Stimulated activated effector memory CD8-positive, alpha-beta T cell treated with anti-CD3 and anti-CD28 coated beads, Interleukin-12 subunit alpha, Interleukin-12 subunit beta, amount 100 ng/mL, for 72 hours (primary cell): ENCODE data around the gene XPO6.

Experiments used
- ATAC-seq: fragments of 150-1000 bp; cut with Tn5 transposase; 2 replicates; pipeline ENCODE4 v1.10.0; 2021
- DNase-seq, 2 donors: peaks; one replicate each; pipeline ENCODE4 v3.0.0; 2021 to 2022; ENCODE audit warnings: low spot score in 2 of 2
- H3K27ac Mint-ChIP-seq: one replicate; pipeline ENCODE4 v1.8.0; 2022; ENCODE audit warnings: mild to moderate bottlenecking, mixed read lengths
- H3K36me3 Mint-ChIP-seq: one replicate; pipeline ENCODE4 v1.8.0; 2022; ENCODE audit warnings: mild to moderate bottlenecking, mixed read lengths
- H3K4me1 Mint-ChIP-seq: one replicate; pipeline ENCODE4 v1.8.0; 2022; ENCODE audit warnings: mixed read lengths
- H3K4me3 Mint-ChIP-seq: one replicate; pipeline ENCODE4 v1.8.0; 2022; ENCODE audit warnings: mild to moderate bottlenecking, mixed read lengths
- H3K9me3 Mint-ChIP-seq: one replicate; pipeline ENCODE4 v1.8.0; 2022; ENCODE audit warnings: mixed read lengths

XPO6 gene

GRCh38 chr16:28181515-28181914 lies 30.2 kb downstream of the XPO6 start:
- H3K9me3 Mint-ChIP-seq = no peaks in the 10 kb centered on the region
- peaks cover 91% of the 10 kb centered on the region for H3K36me3 Mint-ChIP-seq
- peak overlapping the region; percentile 53 for H3K4me3 Mint-ChIP-seq
- ATAC-seq (peak; percentile 7), DNase-seq (no peak)
- H3K4me1 Mint-ChIP-seq = peaks cover 63% of the 10 kb centered on the region
- peak overlapping the region; percentile 82 for H3K27ac Mint-ChIP-seq

GRCh38 chr16:28180655-28181460 lies 30.9 kb downstream of the XPO6 start:
- Mint-ChIP-seq H3K4me3 (peak overlapping the region; percentile 53), H3K27ac (peak overlapping the region; percentile 82), H3K4me1 (peaks cover 57% of the 10 kb centered on the region), H3K36me3 (peaks cover 91% of the 10 kb centered on the region), H3K9me3 (no peaks in the 10 kb centered on the region)
- ATAC-seq (no peak), DNase-seq (no peak)

GRCh38 chr16:28179354-28179753 lies 32.4 kb downstream of the XPO6 start:
- Mint-ChIP-seq H3K4me3 (no peak overlapping the region), H3K27ac (peak overlapping the region; percentile 29)

GRCh38 chr16:28175715-28176114 lies 36.0 kb downstream of the XPO6 start:
- DNase-seq = no peak
- ATAC-seq = no peak
- Mint-ChIP-seq H3K36me3 (peaks cover 97% of the 10 kb centered on the region), H3K4me1 (peaks cover 40% of the 10 kb centered on the region), H3K4me3 (no peak overlapping the region), H3K9me3 (no peaks in the 10 kb centered on the region), H3K27ac (peak overlapping the region; percentile 16)

More at GRCh38 chr16:28179354-28179753, 32.4 kb downstream of the XPO6 start:
- Mint-ChIP-seq H3K36me3 (peaks cover 98% of the 10 kb centered on the region), H3K9me3 (no peaks in the 10 kb centered on the region), H3K4me1 (peaks cover 56% of the 10 kb centered on the region)
- DNase-seq = no peak
- ATAC-seq = peak; percentile 49

- H3K4me3 Mint-ChIP-seq = no peak overlapping the region
- no peak overlapping the region for H3K27ac Mint-ChIP-seq
- ATAC-seq = no peak
- DNase-seq = no peak
- no peaks in the 10 kb centered on the region for H3K9me3 Mint-ChIP-seq
- H3K36me3 Mint-ChIP-seq = peaks cover 97% of the 10 kb centered on the region
- H3K4me1 Mint-ChIP-seq = peaks cover 41% of the 10 kb centered on the region
These were observed 39.4 kb downstream of the XPO6 start for GRCh38 chr16:28172336-28172735.

- no peak overlapping the region for H3K4me3 Mint-ChIP-seq
- peaks cover 46% of the 10 kb centered on the region for H3K4me1 Mint-ChIP-seq
- ATAC-seq = no peak
- peaks cover 97% of the 10 kb centered on the region for H3K36me3 Mint-ChIP-seq
- no peak for DNase-seq
- H3K9me3 Mint-ChIP-seq = no peaks in the 10 kb centered on the region
- H3K27ac Mint-ChIP-seq = no peak overlapping the region
These were observed 39.9 kb downstream of the XPO6 start for GRCh38 chr16:28171816-28172215.

- ATAC-seq = peak; percentile 73
- DNase-seq = no peak
- Mint-ChIP-seq H3K4me1 (peaks cover 45% of the 10 kb centered on the region), H3K4me3 (no peak overlapping the region), H3K27ac (peak overlapping the region; percentile 27), H3K36me3 (peaks cover 97% of the 10 kb centered on the region), H3K9me3 (no peaks in the 10 kb centered on the region)
These were observed 42.7 kb downstream of the XPO6 start for GRCh38 chr16:28168991-28169554.

GRCh38 chr16:28167730-28168129 lies 44.0 kb downstream of the XPO6 start:
- Mint-ChIP-seq H3K9me3 (no peaks in the 10 kb centered on the region), H3K27ac (peak overlapping the region; percentile 35), H3K36me3 (peaks cover 97% of the 10 kb centered on the region)

GRCh38 chr16:28167221-28167620 lies 44.5 kb downstream of the XPO6 start:
- no peak for ATAC-seq

More at GRCh38 chr16:28167730-28168129, 44.0 kb downstream of the XPO6 start:
- ATAC-seq (no peak), DNase-seq (no peak)
- H3K4me3 Mint-ChIP-seq = no peak overlapping the region
- peaks cover 52% of the 10 kb centered on the region for H3K4me1 Mint-ChIP-seq

GRCh38 chr16:28166394-28167208 lies 45.2 kb downstream of the XPO6 start:
- Mint-ChIP-seq H3K4me1 (peaks cover 52% of the 10 kb centered on the region), H3K9me3 (no peaks in the 10 kb centered on the region), H3K27ac (peak overlapping the region; percentile 75), H3K36me3 (peaks cover 100% of the 10 kb centered on the region), H3K4me3 (no peak overlapping the region)
- ATAC-seq = peak; percentile 98
- DNase-seq = no peak

More at GRCh38 chr16:28167221-28167620, 44.5 kb downstream of the XPO6 start:
- H3K4me3 Mint-ChIP-seq = no peak overlapping the region
- no peaks in the 10 kb centered on the region for H3K9me3 Mint-ChIP-seq
- DNase-seq = no peak
- peak overlapping the region; percentile 35 for H3K27ac Mint-ChIP-seq
- peaks cover 52% of the 10 kb centered on the region for H3K4me1 Mint-ChIP-seq
- H3K36me3 Mint-ChIP-seq = peaks cover 97% of the 10 kb centered on the region

GRCh38 chr16:28165598-28165997 lies 46.2 kb downstream of the XPO6 start:
- Mint-ChIP-seq H3K4me1 (peaks cover 58% of the 10 kb centered on the region), H3K27ac (peak overlapping the region; percentile 75), H3K4me3 (no peak overlapping the region), H3K36me3 (peaks cover 100% of the 10 kb centered on the region), H3K9me3 (no peaks in the 10 kb centered on the region)
- ATAC-seq = no peak
- no peak for DNase-seq

GRCh38 chr16:28164140-28164539 lies 47.6 kb downstream of the XPO6 start:
- ATAC-seq (no peak), DNase-seq (no peak)
- Mint-ChIP-seq H3K4me3 (no peak overlapping the region), H3K27ac (peak overlapping the region; percentile 87), H3K4me1 (peaks cover 60% of the 10 kb centered on the region), H3K9me3 (no peaks in the 10 kb centered on the region), H3K36me3 (peaks cover 100% of the 10 kb centered on the region)

GRCh38 chr16:28163699-28164098 lies 48.1 kb downstream of the XPO6 start:
- DNase-seq = no peak
- Mint-ChIP-seq H3K9me3 (no peaks in the 10 kb centered on the region), H3K4me1 (peaks cover 60% of the 10 kb centered on the region), H3K27ac (peak overlapping the region; percentile 87), H3K36me3 (peaks cover 100% of the 10 kb centered on the region), H3K4me3 (no peak overlapping the region)
- no peak for ATAC-seq

GRCh38 chr16:28162326-28162877 lies 49.4 kb downstream of the XPO6 start:
- Mint-ChIP-seq H3K4me3 (no peak overlapping the region), H3K27ac (peak overlapping the region; percentile 50), H3K9me3 (no peaks in the 10 kb centered on the region), H3K36me3 (peaks cover 100% of the 10 kb centered on the region), H3K4me1 (peaks cover 61% of the 10 kb centered on the region)
- no peak for ATAC-seq
- DNase-seq = no peak

GRCh38 chr16:28161626-28162025 lies 50.1 kb downstream of the XPO6 start:
- Mint-ChIP-seq H3K4me1 (peaks cover 54% of the 10 kb centered on the region), H3K9me3 (no peaks in the 10 kb centered on the region), H3K4me3 (no peak overlapping the region), H3K27ac (peak overlapping the region; percentile 50), H3K36me3 (peaks cover 100% of the 10 kb centered on the region)
- DNase-seq (no peak), ATAC-seq (no peak)
